A673 (cell line): Measurements from ENCODE around the gene IFIT3.

Experiments used
- CTCF ChIP-seq: fragments of 300-800, 200-600 bp; sonication (generic); conservative IDR thresholded peaks from 2 replicates; pipeline ENCODE4 v1.5.1; 2017; ENCODE audit warnings: low read depth, mild to moderate bottlenecking, antibody characterized with exemption, low read length, moderate library complexity, mixed read lengths
- EZH2 ChIP-seq: fragments of 200-600 bp; sonication (generic); IDR thresholded peaks from 2 replicates; pipeline ENCODE4 v1.6.1; 2017; ENCODE audit warnings: borderline replicate concordance, low read depth, mild to moderate bottlenecking, mixed read lengths, antibody characterized with exemption, low read length; ENCODE audit not compliant: poor library complexity, severe bottlenecking

DNA sequence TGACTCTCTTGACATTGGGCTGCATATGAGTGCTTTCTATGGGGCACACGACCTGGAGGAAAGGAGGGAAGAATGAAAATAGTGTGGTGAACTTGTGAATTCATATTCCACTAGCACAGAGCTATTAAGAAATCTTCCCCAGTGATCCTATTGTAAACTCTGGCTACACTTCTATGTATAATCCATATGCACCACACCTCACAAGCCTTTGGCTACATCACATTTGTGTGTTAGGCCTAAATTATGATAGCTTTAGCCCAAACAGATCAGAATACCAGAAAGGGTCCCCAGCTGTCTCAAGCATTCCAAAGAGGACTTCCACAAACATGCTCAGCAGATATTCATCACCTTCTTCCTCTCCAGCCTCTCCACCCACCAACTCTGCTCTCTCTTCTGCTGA lies 40.3 kb downstream of the IFIT3 start:
- TF ChIP-seq CTCF = no peak
- no peak for TF ChIP-seq EZH2
